GM21526 (cell line): ENCODE data around the gene ARL14.
"Not testable (repeated sequence)": the region's sequence is repeated elsewhere in the genome, so short reads cannot be mapped to it uniquely, and the experiment has no call there.

Source experiments
- ATAC-seq: cut with Tn5 transposase; IDR thresholded peaks from one replicate; pipeline ENCODE4 v1.9.1; 2021; ENCODE audit warnings: moderate library complexity; ENCODE audit not compliant: unreplicated experiment, low FRiP score

The ARL14 gene

DNA sequence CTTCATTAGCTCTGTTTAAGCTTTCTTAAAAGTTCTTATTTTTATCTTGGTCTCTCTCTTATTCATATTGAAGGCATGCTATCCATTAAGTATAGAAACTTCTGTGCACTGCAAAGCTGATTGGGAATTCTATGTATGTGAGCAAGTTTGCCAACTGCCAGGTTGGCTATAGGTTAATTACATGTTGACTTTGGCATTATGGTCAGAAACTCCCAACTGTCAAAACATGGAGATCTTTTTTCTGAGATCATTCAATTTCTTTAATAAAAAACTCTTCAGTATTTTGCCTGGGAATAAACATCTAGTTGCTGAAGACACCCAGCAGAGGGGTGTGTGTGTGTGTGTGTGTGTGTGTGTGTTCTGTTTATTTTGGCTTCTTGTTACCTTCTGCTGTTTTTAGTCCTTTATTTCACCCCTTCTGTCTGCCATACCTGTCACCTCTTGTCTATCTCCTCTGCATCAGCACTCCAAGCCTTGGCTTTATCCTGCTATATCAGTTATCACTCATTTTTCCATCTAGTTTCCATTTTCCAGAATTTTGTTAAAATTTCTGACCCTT is 1.3 kb upstream of the ARL14 start:
- no peak for ATAC-seq

DNA sequence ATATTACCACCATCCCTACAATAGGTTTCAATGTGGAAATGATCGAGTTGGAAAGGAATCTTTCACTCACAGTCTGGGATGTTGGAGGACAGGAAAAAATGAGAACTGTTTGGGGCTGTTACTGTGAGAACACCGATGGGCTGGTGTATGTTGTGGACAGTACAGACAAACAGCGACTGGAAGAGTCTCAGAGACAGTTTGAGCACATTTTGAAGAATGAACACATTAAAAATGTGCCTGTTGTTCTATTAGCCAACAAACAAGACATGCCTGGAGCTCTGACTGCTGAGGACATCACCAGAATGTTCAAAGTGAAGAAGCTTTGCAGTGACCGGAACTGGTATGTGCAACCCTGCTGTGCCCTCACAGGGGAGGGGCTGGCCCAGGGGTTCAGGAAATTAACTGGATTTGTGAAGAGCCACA is 510 bp downstream of the ARL14 start:
- ATAC-seq, result no peak

DNA sequence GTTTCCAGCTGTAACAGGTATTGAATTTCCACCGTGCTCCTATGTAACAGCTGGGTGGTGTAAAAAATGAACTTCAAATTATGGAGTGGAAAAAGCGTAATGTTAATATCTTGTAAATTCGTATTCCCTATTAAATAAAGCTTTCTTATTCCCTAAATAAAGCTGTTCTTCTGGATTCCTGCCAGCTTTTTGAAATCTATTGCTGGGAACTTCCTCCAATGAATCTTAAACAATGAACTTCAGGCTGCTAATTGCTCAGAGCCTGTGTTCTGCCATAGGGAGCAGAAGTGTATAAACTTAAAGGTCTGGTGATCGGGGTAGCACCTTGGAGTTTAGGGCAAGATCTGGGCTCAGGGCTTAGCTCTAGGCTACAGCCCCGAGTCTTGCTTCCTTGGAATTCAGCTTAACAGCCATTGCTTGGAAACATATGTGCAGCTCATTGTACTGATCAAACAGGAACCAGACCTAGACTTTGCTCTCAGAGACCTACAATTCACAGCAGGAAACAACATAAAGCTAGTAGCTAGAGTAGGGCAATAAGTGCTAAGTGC is 1.4 kb downstream of the ARL14 start:
- no peak for ATAC-seq

DNA sequence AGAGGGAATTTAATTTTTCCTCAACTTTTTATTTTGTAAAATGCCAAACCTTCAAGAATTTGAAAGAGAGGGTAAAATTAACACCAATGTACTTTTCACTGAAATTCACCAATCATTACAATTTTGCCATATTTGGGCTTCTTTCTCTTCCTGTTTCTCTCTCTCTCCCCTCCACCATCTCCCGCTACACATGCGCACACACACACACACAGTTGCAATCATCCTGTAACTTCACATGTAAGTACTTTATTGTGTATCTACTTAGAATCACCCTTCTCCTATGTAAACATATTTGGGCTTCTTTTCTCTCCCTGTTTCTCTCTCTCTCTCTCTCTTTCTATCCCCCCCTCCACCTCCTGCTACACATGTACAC is 7.4 kb downstream of the ARL14 start:
- no peak for ATAC-seq

DNA sequence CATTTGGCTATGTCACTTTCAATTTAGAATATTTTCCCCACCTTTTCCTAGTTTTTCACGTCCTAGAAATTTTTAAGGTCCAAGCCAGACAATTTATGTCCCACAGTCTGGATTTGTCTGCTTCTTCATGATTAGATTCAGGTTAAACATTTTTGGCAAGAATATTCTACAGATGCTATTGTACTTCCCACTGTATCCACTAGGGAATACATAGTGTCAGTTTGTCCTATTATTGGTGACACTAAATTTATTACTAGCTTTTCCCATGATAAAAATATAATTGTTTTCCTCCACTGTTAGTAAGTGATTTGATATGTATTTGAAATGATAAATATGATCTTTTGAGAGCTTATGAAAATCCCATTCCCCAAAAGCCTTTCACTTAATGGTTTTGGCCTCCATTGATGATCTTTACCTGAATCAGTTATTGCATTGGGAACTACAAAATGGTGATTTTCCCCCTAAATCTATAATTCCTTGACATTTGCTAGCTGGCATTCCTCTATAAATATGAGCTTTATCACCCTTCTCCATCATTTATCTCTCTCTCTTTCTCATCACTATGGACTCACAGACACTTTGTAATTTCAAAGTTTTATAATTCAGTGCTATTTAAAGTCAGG is 8.3 kb downstream of the ARL14 start:
- no peak for ATAC-seq

DNA sequence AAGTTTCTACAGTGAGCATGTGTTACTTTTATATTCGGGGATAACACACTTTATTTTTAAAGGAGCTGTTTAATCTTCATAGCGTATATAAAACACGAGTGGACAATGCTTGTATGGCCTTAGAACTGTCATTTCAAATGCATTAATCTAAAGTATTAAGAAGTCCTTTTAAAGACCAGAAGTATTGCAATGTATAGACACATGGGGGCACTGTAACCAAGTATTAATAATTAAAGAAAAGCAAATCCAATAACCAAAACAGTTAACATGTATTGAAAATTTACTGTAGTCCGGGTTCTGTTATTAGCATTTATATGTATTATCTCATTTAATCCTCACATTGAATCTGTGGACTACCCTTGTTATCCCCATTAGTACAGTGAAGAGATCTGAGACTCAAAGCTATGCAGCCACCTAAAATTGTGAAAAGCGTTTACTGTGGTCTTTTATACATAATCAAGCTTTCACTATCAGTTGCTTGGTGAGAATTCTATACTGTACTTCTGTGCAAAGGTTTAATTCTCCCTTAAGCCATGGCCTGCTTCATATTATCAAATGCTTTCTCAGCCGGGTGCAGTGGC is 10.1 kb downstream of the ARL14 start:
- ATAC-seq, result no peak

DNA sequence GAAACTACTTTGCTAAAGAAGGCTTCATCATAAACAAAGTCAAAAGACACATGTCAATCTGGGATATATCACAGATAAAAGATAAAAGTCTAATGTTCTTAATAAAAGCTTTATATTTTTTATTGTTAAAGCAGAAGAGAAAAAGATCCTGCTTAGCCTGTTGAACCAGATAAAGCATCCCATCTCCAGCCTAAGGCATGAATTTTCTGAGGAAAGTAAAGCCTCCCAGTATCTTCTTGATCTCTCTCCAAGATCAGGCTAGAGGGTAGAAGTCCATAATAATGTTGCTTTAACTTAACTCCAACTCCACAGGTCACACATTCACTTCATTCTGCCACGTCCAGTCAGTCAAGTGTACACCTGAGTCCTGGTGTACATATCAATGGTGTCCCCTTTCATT is 14.2 kb downstream of the ARL14 start:
- ATAC-seq, result no peak

DNA sequence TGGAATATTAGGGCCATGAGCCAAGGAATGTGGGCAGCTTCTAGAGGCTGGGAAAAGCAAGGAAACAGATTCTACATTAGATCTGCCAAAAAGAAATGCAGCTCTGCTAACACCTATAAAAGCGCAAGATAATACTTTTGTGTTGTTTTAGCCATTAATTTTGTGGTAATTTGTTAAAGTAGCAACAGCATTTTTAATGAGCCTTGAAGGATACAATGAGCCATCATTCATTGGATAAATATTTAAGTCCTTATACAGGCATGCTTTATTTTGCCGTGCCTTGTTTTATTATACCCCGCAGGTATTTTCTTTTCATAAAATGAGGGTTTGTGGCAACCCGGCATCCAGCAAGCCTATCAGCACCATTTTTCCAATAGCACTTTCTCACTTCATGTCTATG is 15.0 kb downstream of the ARL14 start:
- ATAC-seq, result no peak

DNA sequence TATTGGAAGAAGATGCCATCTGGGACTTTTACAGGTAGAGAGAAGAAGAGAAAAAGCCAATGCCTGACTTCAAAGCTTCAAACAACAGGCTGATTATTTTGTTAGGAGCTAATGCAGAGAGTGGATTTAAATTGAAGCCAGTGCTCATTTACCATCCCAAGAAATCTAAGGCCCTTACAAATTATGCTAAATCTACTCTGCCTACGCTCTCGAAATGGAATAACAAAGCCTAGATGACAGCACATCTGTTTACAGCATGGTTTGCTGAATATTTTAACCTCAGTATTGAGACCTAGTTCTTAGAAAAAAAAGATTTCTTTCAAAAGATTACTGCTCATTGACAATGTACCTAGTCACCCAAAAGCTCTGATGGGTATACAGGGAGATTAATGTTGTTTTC is 16.2 kb downstream of the ARL14 start:
- ATAC-seq, result no peak

DNA sequence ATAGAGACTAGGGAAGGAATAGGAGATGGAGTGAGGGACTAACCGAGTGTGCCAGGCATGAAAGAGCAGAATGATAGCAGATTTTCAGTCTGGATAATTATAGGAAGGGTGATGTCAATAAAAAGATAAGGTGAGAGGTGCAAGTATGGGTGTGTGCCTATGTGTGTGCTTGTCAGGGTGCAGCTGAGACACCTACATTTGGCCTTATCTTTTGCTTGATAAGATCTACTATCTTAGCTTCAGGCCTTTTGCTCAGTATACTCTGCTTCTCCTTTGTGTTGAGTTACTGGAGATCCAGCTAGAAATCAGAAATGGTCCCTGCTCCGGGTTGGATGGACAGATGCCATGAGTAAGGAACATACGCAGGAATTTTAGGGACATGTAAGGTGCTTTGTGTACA is 17.4 kb downstream of the ARL14 start:
- no peak for ATAC-seq

DNA sequence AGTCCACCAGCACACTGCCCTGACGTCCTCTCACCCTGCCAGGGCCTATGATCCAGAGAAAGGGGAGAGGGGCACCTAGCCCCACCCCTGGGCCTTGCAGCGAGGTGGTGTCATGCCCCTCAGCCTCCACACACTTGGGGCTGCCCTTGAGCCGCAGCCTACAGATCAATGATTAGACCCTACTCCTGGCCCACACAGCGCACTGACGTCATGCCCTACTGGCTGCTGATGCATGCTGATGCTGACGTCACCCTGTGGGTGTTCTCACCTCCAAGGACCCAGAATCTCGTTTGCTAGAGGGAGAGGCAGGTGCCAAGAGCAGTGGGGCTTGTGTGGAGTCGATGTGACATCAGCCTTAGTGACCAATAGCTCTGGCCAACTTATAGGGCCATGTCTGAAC is 18.0 kb downstream of the ARL14 start:
- no peak for ATAC-seq

DNA sequence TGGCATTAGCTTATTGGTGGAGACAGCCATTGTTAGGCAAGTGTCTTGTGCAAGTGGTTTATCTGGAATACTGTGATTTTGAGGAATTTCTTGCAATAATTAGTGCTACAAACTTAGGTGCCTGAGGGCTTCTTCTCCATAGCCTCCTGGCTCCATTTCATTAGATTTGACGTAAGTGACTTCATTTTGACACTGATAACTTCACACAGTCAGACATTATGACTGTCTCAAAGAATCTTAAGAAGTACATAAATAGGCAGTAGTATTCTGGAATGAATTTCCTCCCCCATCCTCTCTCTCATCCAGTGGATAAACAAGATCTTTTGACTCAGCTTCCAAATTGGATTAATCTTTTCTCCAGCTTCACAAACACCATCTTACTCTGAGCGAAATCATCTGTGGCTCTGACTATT is 19.0 kb downstream of the ARL14 start:
- ATAC-seq, result no peak

DNA sequence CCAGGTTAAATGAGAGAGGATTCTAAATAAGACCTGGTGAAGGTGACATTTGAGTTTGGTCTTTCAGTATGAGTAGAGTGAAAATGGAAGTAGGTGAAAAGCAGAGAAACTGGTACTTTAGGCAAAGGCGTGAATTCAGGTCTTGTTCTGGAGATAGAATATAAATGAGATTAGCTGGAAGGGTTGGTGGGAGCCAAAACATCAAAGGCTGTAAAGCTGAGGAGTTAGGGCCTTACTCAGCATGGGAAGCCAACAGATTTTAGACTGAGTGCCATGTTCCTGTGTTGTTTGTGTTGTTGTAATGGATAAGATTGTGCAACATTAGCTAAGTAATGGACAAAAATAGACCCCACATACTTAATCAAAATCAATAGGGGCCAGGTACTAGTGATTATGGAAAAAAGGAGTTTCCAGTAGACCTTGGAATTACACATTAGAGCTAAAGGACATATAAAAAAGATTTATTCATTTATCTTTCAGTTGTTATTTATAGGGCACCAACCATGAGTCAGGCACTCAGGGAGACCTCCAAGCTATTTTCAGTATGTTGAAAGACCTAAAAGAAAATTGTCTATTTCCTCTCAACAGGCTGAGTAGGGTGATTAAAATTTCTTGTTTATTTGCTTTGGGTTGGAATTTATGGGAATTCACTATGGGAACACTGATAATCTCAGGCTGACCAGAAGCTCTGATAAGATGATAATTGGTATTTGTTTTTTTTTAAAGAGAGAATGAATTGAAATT is 20.8 kb downstream of the ARL14 start:
- ATAC-seq, result peak; percentile 75

DNA sequence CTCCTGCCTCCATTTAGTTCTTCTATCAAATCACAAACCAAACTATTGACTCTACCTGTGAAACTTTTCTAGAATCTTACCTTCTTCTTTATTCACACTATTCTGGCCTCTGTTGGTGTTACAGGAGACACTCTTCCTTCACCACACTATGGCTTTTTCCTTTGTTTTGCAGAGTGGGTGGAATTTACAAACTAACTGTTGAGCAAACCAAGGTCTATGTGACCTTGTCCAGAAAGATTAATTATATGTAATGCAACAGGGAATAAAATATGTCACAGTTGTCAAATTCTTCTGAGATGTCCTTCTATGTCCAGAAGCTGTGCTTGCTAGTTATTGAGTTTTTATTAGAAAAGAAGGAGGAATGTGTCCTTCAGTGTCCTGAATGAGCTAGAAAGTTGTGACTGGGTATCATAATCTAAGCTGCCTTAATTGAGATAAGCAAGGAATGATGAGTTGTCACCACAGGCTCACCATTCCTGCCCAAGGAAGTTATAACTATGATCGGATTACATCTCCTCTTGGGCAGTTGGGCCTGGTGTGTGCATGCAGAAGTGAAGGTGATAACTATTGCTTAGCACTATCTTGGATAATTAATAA is 21.7 kb downstream of the ARL14 start:
- no peak for ATAC-seq

DNA sequence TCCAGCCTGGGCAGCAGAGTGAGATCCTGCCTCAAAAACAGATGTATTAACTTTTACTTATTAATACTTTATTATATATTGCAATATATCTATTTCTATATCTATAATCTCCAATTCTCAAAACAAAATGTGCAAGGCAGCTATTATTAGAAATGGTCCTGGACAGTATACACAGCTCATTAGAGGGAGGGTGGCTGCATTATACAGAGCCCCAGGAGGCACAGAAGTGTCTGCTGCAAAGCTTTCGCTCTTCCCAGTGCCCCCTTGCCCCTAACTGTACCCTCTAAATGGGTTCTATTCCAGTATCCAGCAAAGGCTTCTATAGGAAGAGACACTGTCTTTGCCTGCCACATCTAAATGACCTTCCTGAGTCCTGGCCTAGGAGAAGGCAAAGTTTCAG is 24.5 kb downstream of the ARL14 start:
- no peak for ATAC-seq

DNA sequence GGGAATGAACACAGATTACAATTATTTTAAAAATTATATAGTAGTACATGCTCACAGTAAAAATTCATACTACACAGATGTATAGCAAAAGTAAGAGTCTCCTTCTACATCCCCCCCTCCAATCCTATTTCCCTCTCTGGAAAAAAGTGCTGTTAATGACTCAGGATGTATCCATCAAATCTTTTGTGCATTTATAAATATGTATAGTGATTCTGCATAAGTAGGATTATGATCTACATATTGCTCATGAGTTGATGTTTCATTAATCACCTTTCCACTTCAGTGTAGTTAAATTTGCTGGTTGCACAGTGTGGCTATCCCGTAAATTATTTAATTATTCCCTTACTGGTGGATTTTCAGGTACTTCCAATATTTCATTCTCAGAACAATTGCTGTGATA is 25.3 kb downstream of the ARL14 start:
- no peak for ATAC-seq

DNA sequence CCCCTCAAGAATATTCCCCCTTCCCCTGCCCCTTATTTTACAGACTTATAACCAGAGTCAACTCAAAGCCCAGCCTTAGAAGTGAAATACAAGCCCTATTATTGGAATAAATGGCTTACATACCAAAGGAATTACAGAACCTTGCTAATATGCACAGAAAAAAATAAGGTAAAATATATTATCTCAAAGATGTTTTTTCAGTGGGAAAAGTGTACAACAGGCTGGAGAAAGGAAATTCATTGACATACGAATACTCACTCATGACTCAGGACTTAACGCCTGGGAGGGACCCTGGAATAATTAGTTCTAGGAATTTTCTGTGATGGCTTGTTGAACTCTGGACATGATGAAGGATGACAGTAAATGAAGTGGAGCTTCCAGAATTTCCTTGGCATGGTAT is 27.0 kb downstream of the ARL14 start:
- no peak for ATAC-seq

DNA sequence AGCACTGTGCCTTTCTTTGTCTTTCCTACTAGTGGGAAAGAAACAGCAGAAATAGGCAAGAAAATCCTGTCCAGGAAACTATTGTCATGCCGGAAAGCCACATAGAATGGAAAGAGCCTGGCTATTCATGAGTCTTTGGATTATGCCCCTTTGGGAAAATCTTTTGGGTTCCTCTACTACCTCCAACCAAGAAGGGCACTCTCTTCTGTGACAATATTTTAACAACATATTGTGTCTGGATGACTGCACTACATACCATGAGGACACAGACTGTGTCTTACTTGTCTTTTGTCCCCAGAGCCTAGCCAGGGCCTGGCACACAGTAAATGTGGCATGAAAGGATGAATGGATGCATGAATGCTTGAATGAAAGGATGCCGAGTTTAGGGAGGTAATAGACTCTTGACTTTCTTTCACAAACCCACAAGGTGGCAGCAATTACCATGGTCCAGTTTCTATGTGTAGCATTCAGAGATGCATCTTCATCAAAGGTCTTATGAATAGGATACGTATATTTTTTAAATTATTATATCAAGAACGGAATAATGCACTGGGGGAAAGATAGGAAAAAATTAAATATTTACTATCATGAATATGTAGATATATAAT is 30.3 kb downstream of the ARL14 start:
- no peak for ATAC-seq

DNA sequence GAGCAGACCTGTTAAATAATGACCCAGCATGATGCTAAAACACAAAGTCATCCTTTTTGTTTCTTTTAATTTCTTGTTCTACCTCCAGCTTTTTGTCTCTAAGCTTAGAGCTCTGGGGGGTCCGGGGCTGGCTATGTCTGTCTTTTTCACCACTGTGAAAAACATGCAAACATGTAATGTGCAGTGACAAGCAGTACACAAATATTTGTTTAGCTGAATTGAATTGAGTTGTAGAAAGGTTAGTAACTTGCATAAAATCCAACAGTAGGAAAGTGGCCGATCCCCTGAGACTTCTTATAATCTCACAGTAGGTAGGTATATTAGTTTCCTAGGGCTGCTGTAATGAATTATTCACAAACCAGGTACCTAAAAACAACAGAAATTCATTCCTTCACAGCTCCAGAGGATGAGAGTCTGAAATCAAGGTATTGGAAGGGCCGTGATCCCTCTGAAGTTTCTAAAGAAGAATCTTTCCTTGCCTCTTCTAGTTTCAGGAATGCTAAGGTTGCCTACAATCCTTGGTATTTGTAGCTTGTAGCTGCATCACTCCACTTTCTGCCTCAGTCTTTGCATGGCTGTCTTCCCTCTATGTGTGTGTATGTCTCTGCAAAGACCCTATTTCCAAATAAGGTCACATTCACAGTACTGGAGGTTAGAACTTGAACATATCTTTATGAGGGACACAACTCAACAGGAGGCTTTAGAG is 32.7 kb downstream of the ARL14 start:
- no peak for ATAC-seq

DNA sequence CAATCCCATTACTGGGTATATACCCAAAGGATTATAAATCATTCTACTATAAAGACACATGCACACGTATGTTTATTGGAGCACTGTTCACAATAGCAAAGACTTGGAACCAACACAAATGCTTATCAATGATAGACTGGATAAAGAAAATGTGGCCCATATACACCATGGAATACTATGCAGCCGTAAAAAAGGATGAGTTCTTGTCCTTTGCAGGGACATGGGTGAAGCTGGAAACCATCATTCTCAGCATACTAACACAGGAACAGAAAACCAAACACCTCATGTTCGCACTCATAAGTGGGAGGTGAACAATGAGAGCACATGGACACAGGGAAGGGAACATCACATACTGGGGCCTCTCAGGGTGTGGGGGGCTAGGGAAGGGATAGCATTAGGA is 36.2 kb downstream of the ARL14 start:
- not testable (repeated sequence) for ATAC-seq
